ENCODE measurements around the gene PLEKHM3.
A peak's percentile ranks its signal among the peaks of the same experiment; 100 is the strongest.

Gene PLEKHM3

GRCh38 chr2:207995887-207996286 lies 29.4 kb downstream of the PLEKHM3 start:
- TF ChIP-seq, protein P1, sequence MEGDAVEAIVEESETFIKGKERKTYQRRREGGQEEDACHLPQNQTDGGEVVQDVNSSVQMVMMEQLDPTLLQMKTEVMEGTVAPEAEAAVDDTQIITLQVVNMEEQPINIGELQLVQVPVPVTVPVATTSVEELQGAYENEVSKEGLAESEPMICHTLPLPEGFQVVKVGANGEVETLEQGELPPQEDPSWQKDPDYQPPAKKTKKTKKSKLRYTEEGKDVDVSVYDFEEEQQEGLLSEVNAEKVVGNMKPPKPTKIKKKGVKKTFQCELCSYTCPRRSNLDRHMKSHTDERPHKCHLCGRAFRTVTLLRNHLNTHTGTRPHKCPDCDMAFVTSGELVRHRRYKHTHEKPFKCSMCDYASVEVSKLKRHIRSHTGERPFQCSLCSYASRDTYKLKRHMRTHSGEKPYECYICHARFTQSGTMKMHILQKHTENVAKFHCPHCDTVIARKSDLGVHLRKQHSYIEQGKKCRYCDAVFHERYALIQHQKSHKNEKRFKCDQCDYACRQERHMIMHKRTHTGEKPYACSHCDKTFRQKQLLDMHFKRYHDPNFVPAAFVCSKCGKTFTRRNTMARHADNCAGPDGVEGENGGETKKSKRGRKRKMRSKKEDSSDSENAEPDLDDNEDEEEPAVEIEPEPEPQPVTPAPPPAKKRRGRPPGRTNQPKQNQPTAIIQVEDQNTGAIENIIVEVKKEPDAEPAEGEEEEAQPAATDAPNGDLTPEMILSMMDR (IDR thresholded peaks at IDR 0.05; ENCODE audit: low read depth, low read length): no peak
- DNase-seq (ENCODE audit: low read depth, low spot score): peak; percentile 16
- H3K4me3 ChIP-seq (ENCODE audit: low read depth, low read length): no peak overlapping the region
- in situ Hi-C loops (cut with HindIII; ENCODE audit: low sequenced_read_pairs): no loop called here

- TF ChIP-seq, protein P1 (IDR thresholded peaks at IDR 0.05; ENCODE audit: low read depth, low read length): no peak
- in situ Hi-C loops (cut with HindIII; ENCODE audit: low sequenced_read_pairs): no loop called here
- peak; percentile 62 for DNase-seq (ENCODE audit: low read depth, low spot score)
These were observed 32.1 kb downstream of the PLEKHM3 start for GRCh38 chr2:207993151-207993763.

DNA sequence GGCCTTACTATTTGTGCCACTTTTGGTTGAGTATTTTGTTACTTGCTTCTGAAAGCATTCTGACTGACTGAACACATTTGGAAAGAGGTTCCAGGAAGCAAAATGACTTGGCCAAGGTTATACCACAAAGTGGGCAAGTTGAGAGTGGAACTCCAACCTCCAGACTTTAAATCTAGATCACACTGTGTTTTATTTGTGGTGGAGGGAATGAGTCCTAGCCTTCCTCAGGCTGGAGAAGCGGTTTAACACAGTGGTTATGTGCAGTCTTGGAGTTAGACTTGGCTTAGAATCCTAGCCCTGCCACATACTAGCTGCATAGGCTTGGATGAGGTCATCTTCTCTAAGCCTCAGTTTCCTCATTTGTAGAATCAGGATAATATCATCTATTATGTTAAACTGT lies 33.4 kb downstream of the PLEKHM3 start:
- no peak overlapping the region for H3K4me3 ChIP-seq (ENCODE audit: low read depth, low read length)
- in situ Hi-C loops (cut with HindIII; ENCODE audit: low sequenced_read_pairs): no loop called here
- TF ChIP-seq, protein P1 (IDR thresholded peaks at IDR 0.05; ENCODE audit: low read depth, low read length): no peak
- DNase-seq (ENCODE audit: low read depth, low spot score): no peak

More at GRCh38 chr2:207993151-207993763, 32.1 kb downstream of the PLEKHM3 start:
- no peak overlapping the region for H3K4me3 ChIP-seq (ENCODE audit: low read depth, low read length)

GRCh38 chr2:207990784-207991183 lies 34.5 kb downstream of the PLEKHM3 start:
- TF ChIP-seq, protein P1 (IDR thresholded peaks at IDR 0.05; ENCODE audit: low read depth, low read length): no peak
- in situ Hi-C loops (cut with HindIII; ENCODE audit: low sequenced_read_pairs): no loop called here
- no peak overlapping the region for H3K4me3 ChIP-seq (ENCODE audit: low read depth, low read length)
- DNase-seq (ENCODE audit: low read depth, low spot score): no peak

DNA sequence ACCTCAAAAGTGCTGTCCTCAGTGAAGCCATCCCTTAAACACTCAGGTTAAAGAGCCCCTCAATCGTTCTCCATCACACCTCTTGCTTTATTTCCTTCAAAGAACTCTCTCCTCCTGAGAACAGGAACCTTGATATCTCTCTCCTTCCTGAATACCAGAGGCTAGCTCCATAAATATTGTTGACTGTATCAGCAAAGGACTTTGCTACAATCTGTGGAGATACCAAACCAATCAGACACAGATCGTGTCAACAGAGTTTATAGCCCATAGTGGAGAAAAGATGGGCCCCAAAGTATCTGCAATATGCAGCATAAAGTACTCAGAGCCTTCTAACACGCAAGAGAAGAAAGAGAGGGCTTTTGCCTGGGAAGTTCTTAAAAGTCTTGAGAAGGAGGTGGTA lies 36.4 kb downstream of the PLEKHM3 start:
- H3K4me3 ChIP-seq (ENCODE audit: low read depth, low read length): no peak overlapping the region
- in situ Hi-C loops (cut with HindIII; ENCODE audit: low sequenced_read_pairs): no loop called here
- no peak for DNase-seq (ENCODE audit: low read depth, low spot score)
- TF ChIP-seq, protein P1 (IDR thresholded peaks at IDR 0.05; ENCODE audit: low read depth, low read length): no peak

DNA sequence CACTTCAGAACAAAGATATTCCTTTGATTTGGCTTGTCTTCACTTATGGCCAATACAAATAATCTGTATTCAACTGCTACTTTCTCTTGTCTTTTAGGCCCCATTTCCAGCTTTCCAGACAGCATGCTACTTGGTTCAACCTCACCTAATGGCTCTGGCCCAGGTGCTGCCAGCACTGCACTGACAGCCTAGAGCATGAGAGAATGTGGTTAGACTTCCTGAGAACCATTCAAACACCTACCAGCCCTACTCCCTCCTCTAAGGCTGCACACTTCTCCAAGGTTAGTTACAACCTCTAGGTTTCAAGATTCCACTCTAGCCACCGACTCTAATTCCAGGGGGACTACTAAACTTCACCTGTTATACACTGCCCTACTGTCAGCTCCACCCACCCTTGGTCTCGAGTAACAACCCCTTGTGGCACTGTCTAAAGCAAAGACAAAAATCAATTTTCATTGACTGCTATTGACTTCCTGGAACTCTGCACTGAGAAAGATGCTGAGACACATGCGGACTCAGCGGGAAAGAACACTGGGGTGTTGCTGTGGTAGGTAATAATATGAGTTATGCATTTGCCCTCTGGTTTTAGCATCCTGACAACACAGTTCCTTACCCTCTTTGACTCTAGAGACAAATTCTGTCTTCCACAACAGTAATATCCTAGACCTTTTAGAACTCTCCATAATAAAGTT lies 38.2 kb downstream of the PLEKHM3 start:
- no peak overlapping the region for H3K4me3 ChIP-seq (ENCODE audit: low read depth, low read length)
- TF ChIP-seq, protein P1 (IDR thresholded peaks at IDR 0.05; ENCODE audit: low read depth, low read length): no peak
- in situ Hi-C loops (cut with HindIII; ENCODE audit: low sequenced_read_pairs): no loop called here
- no peak for DNase-seq (ENCODE audit: low read depth, low spot score)

Measured in astrocyte of the spinal cord (primary cell).